GM12873 (cell line): Measurements from ENCODE around the gene AK5.

Experiments used
- CTCF ChIP-seq: IDR thresholded peaks from 2 replicates; pipeline ENCODE4 v1.5.1; 2012; ENCODE audit warnings: low read depth, mild to moderate bottlenecking, moderate library complexity, low read length, control low read depth; ENCODE audit not compliant: insufficient read depth; ENCODE audit errors: missing control alignments

The AK5 gene

GRCh38 chr1:77468257-77468948 is 186.6 kb downstream of the AK5 start:
- TF ChIP-seq CTCF, result no peak

GRCh38 chr1:77468949-77469710 is 187.3 kb downstream of the AK5 start:
- TF ChIP-seq CTCF, result no peak

- no peak for TF ChIP-seq CTCF
Observed at GRCh38 chr1:77471691-77472090, 189.9 kb downstream of the AK5 start.

- TF ChIP-seq CTCF, result no peak
Observed at GRCh38 chr1:77473690-77474089, 191.9 kb downstream of the AK5 start.

GRCh38 chr1:77475641-77476040 is 193.8 kb downstream of the AK5 start:
- TF ChIP-seq CTCF, result no peak

GRCh38 chr1:77476475-77476874 is 194.7 kb downstream of the AK5 start:
- TF ChIP-seq CTCF, result no peak

- TF ChIP-seq CTCF, result no peak
Observed at GRCh38 chr1:77484334-77484733, 202.5 kb downstream of the AK5 start.
